ENCODE measurements around the gene UBE4B. TPM values are rescaled to one million over a fixed set of nuclear protein-coding genes. Genes with fewer than 3 reads are reported as not detected.

The UBE4B gene
- polyA plus RNA-seq, 3 donors, result 6.0 to 34.6 (median 9.2) TPM

- peaks cover 53% of the 10 kb centered on the region for H3K4me1 Mint-ChIP-seq
- H3K27me3 Mint-ChIP-seq (ENCODE audit: low read depth in 3 of 3), result no peaks in the 10 kb centered on the region
- H3K9me3 Mint-ChIP-seq, result no peaks in the 10 kb centered on the region
- H3K36me3 Mint-ChIP-seq, result peaks cover 22 to 34% of the 10 kb centered on the region in 2 donors
- Histone ChIP-seq H3K4me3 (replicated peaks in 1 of 3; ENCODE audit: low read depth in 2 of 3, low read length in 3 of 3) (no peak overlapping the region), H3K79me2 (ENCODE audit: insufficient read depth, low read length) (peaks cover 63% of the 10 kb centered on the region), H3K36me3 (replicated peaks in 1 of 2; ENCODE audit: control insufficient read depth in 1 of 2, insufficient read depth in 2 of 2, low read length in 2 of 2) (peaks cover 8 to 21% of the 10 kb centered on the region in 2 donors), H3K27me3 (ENCODE audit: control insufficient read depth in 2 of 2, insufficient read depth in 2 of 2, low read length in 2 of 2) (no peaks in the 10 kb centered on the region), H3K9ac (ENCODE audit: insufficient read depth, low read length, poor library complexity, severe bottlenecking) (no peak overlapping the region), H4K20me1 (ENCODE audit: insufficient read depth, low read length) (peaks cover 95% of the 10 kb centered on the region), H2AFZ (ENCODE audit: insufficient read depth, low read depth, low read length, poor library complexity, severe bottlenecking) (no peak overlapping the region), H3K4me1 (ENCODE audit: control insufficient read depth in 1 of 2, insufficient read depth in 2 of 2, low read length in 2 of 2) (peaks cover 32 to 44% of the 10 kb centered on the region in 2 donors), H3K4me2 (replicated peaks; ENCODE audit: extremely low read depth, low read length, poor library complexity, severe bottlenecking) (no peak overlapping the region), H3K9me3 (replicated peaks in 1 of 2; ENCODE audit: control insufficient read depth in 1 of 2, insufficient read depth in 1 of 2, low read length in 2 of 2) (no peaks in the 10 kb centered on the region), H3K27ac (ENCODE audit: low read depth in 1 of 2, low read length in 2 of 2) (no peak overlapping the region)
- no peak overlapping the region for H3K4me3 Mint-ChIP-seq
- H3K27ac Mint-ChIP-seq, result no peak overlapping the region
- no peak for TF ChIP-seq CTCF (IDR thresholded peaks at IDR 0.05)
- WGBS (ENCODE audit: insufficient coverage), result 93% methylated on average over 4 of the region's 6 CpGs
- DNase-seq, result no peak
- intact Hi-C loops (cut with micrococcal nuclease), result no loop called here
Observed at GRCh38 chr1:10068605-10069294, 36.0 kb downstream of the UBE4B start.

GRCh38 chr1:10070206-10070605 is 37.4 kb downstream of the UBE4B start:
- H3K36me3 Mint-ChIP-seq, result peaks cover 23 to 33% of the 10 kb centered on the region in 2 donors
- H3K36me3 ChIP-seq (replicated peaks in 1 of 2; ENCODE audit: control insufficient read depth in 1 of 2, insufficient read depth in 2 of 2, low read length in 2 of 2), result peaks cover 8 to 25% of the 10 kb centered on the region in 2 donors
- no peak overlapping the region for H3K4me3 ChIP-seq (replicated peaks in 1 of 3; ENCODE audit: low read depth in 2 of 3, low read length in 3 of 3)
- peaks cover 54% of the 10 kb centered on the region for H3K4me1 Mint-ChIP-seq
- peaks cover 54% of the 10 kb centered on the region for H3K79me2 ChIP-seq (ENCODE audit: insufficient read depth, low read length)
- H3K9ac ChIP-seq (ENCODE audit: insufficient read depth, low read length, poor library complexity, severe bottlenecking), result no peak overlapping the region
- H4K20me1 ChIP-seq (ENCODE audit: insufficient read depth, low read length), result peaks cover 95% of the 10 kb centered on the region
- no CpG with 5 or more reads among the region's 4 CpGs for WGBS (ENCODE audit: insufficient coverage)
- no peak overlapping the region for H3K27ac ChIP-seq (ENCODE audit: low read depth in 1 of 2, low read length in 2 of 2)
- no peak overlapping the region for H3K4me2 ChIP-seq (replicated peaks; ENCODE audit: extremely low read depth, low read length, poor library complexity, severe bottlenecking)
- H3K27ac Mint-ChIP-seq, result no peak overlapping the region
- no peak for DNase-seq
- intact Hi-C loops (cut with micrococcal nuclease), result no loop called here
- H3K4me3 Mint-ChIP-seq, result no peak overlapping the region
- no peaks in the 10 kb centered on the region for H3K27me3 Mint-ChIP-seq (ENCODE audit: low read depth in 3 of 3)
- no peaks in the 10 kb centered on the region for H3K9me3 Mint-ChIP-seq
- H3K9me3 ChIP-seq (replicated peaks in 1 of 2; ENCODE audit: control insufficient read depth in 1 of 2, insufficient read depth in 1 of 2, low read length in 2 of 2), result no peaks in the 10 kb centered on the region
- H2AFZ ChIP-seq (ENCODE audit: insufficient read depth, low read depth, low read length, poor library complexity, severe bottlenecking), result no peak overlapping the region
- no peaks in the 10 kb centered on the region for H3K27me3 ChIP-seq (ENCODE audit: control insufficient read depth in 2 of 2, insufficient read depth in 2 of 2, low read length in 2 of 2)
- peaks cover 39 to 51% of the 10 kb centered on the region in 2 donors for H3K4me1 ChIP-seq (ENCODE audit: control insufficient read depth in 1 of 2, insufficient read depth in 2 of 2, low read length in 2 of 2)
- TF ChIP-seq CTCF (IDR thresholded peaks at IDR 0.05), result no peak

Data from CD14-positive monocyte (primary cell).